Activated CD4-positive, alpha-beta T cell treated with anti-CD3 and anti-CD28 coated beads, Interleukin-2, amount 10 ng/mL, durations not matched to agents 7 days and 5 days (primary cell): ENCODE data around the gene UCK2. TPM values are rescaled to one million over a fixed set of nuclear protein-coding genes. Genes with fewer than 3 reads are reported as not detected.
A peak's percentile ranks its signal among the peaks of the same experiment; 100 is the strongest.

Source experiments
- CTCF ChIA-PET: fragments of 350-600 bp; sonication (Branson Sonifier 250); formaldehyde crosslinking; loops from one replicate; lab custom pipeline; 2021; ENCODE audit warnings: antibody characterized with exemption; lab: Charles Lee
- POLR2A ChIA-PET: fragments of 350-600 bp; sonication (Branson Sonifier 250); formaldehyde crosslinking; loops from one replicate; lab custom pipeline; 2021; ENCODE audit warnings: antibody characterized with exemption; lab: Charles Lee
- DNase-seq: peaks from one replicate; pipeline ENCODE4 v3.0.0-alpha.2; 2020
- H3K27ac Mint-ChIP-seq: one replicate; pipeline ENCODE4 v1.8.0; 2021; ENCODE audit warnings: mild to moderate bottlenecking, moderate library complexity, mixed read lengths
- H3K27me3 Mint-ChIP-seq: one replicate; pipeline ENCODE4 v1.8.0; 2021; ENCODE audit warnings: mixed read lengths
- H3K36me3 Mint-ChIP-seq: one replicate; pipeline ENCODE4 v1.8.0; 2021; ENCODE audit warnings: low read depth, mixed read lengths
- H3K4me1 Mint-ChIP-seq: one replicate; pipeline ENCODE4 v1.8.0; 2021; ENCODE audit warnings: mixed read lengths
- H3K4me3 Mint-ChIP-seq: one replicate; pipeline ENCODE4 v1.8.0; 2021; ENCODE audit warnings: mild to moderate bottlenecking, moderate library complexity, mixed read lengths
- H3K9me3 Mint-ChIP-seq: one replicate; pipeline ENCODE4 v1.8.0; 2021; ENCODE audit warnings: mixed read lengths
- total RNA-seq, 2 experiments: library from RNA; stranded (reverse); gene quantifications; one replicate each; pipeline ENCODE4 v1.2.3, GENCODE V29; 2021

The UCK2 gene
- total RNA-seq, 2 experiments from 2014 or later: 22.4 to 23.7 TPM

- Mint-ChIP-seq H3K4me3 (no peak overlapping the region), H3K4me1 (peaks cover 3% of the 10 kb centered on the region), H3K9me3 (no peaks in the 10 kb centered on the region), H3K27me3 (no peaks in the 10 kb centered on the region), H3K27ac (no peak overlapping the region), H3K36me3 (no peaks in the 10 kb centered on the region)
- no peak for DNase-seq
- ChIA-PET CTCF (interaction anchor here (1.6 kb wide), 1 partner anchor 122 kb away, joined by 5 read pairs; the partner anchor contains the start of gene TMCO1), POLR2A (no interaction called here)
Measured at GRCh38 chr1:165890684-165891083, 63.3 kb downstream of the UCK2 start.

- Mint-ChIP-seq H3K4me1 (peaks cover 3% of the 10 kb centered on the region), H3K4me3 (no peak overlapping the region), H3K9me3 (no peaks in the 10 kb centered on the region), H3K36me3 (no peaks in the 10 kb centered on the region), H3K27me3 (no peaks in the 10 kb centered on the region), H3K27ac (no peak overlapping the region)
- POLR2A ChIA-PET: no interaction called here
- no peak for DNase-seq
- CTCF ChIA-PET: interaction anchor here (0.8 kb wide), 1 partner anchor 230 kb away, joined by 4 read pairs; no protein-coding TSS in a partner anchor
Measured at GRCh38 chr1:165891111-165891860, 63.9 kb downstream of the UCK2 start.

- no peak overlapping the region for H3K27ac Mint-ChIP-seq
- H3K36me3 Mint-ChIP-seq: no peaks in the 10 kb centered on the region
- H3K4me1 Mint-ChIP-seq: peaks cover 10% of the 10 kb centered on the region
- no peaks in the 10 kb centered on the region for H3K27me3 Mint-ChIP-seq
- ChIA-PET POLR2A (no interaction called here), CTCF (no interaction called here)
- no peaks in the 10 kb centered on the region for H3K9me3 Mint-ChIP-seq
- H3K4me3 Mint-ChIP-seq: no peak overlapping the region
- DNase-seq: no peak
Measured at GRCh38 chr1:165892935-165893334, 65.5 kb downstream of the UCK2 start.

GRCh38 chr1:165893507-165893906 lies 66.1 kb downstream of the UCK2 start:
- peaks cover 10% of the 10 kb centered on the region for H3K4me1 Mint-ChIP-seq
- no peaks in the 10 kb centered on the region for H3K36me3 Mint-ChIP-seq
- no peak overlapping the region for H3K4me3 Mint-ChIP-seq
- no peaks in the 10 kb centered on the region for H3K9me3 Mint-ChIP-seq
- CTCF ChIA-PET: no interaction called here
- H3K27me3 Mint-ChIP-seq: no peaks in the 10 kb centered on the region
- POLR2A ChIA-PET: no interaction called here
- H3K27ac Mint-ChIP-seq: no peak overlapping the region
- DNase-seq: no peak

GRCh38 chr1:165894591-165894990 lies 67.2 kb downstream of the UCK2 start:
- Mint-ChIP-seq H3K4me3 (no peak overlapping the region), H3K9me3 (no peaks in the 10 kb centered on the region), H3K27ac (no peak overlapping the region), H3K4me1 (peaks cover 10% of the 10 kb centered on the region), H3K27me3 (no peaks in the 10 kb centered on the region), H3K36me3 (no peaks in the 10 kb centered on the region)
- DNase-seq: no peak
- ChIA-PET POLR2A (interaction anchor here (0.6 kb wide), 1 partner anchor 19 kb away, joined by 10 read pairs; no protein-coding TSS in a partner anchor), CTCF (no interaction called here)

GRCh38 chr1:165895451-165895871 lies 68.0 kb downstream of the UCK2 start:
- Mint-ChIP-seq H3K4me1 (peaks cover 17% of the 10 kb centered on the region), H3K36me3 (no peaks in the 10 kb centered on the region), H3K27me3 (no peaks in the 10 kb centered on the region), H3K4me3 (no peak overlapping the region), H3K9me3 (no peaks in the 10 kb centered on the region), H3K27ac (no peak overlapping the region)
- CTCF ChIA-PET: interaction anchor here (1.2 kb wide), 1 partner anchor 295 kb away, joined by 3 read pairs; no protein-coding TSS in a partner anchor
- no peak for DNase-seq
- POLR2A ChIA-PET: no interaction called here

GRCh38 chr1:165896277-165896676 lies 68.9 kb downstream of the UCK2 start:
- Mint-ChIP-seq H3K4me3 (no peak overlapping the region), H3K36me3 (no peaks in the 10 kb centered on the region), H3K27me3 (no peaks in the 10 kb centered on the region), H3K9me3 (no peaks in the 10 kb centered on the region), H3K27ac (no peak overlapping the region), H3K4me1 (peaks cover 21% of the 10 kb centered on the region)
- POLR2A ChIA-PET: no interaction called here
- CTCF ChIA-PET: interaction anchor here (1.2 to 1.7 kb wide), 3 partner anchors 10 to 295 kb away, joined by 3 to 7 read pairs (median 3); no protein-coding TSS in a partner anchor
- no peak for DNase-seq

GRCh38 chr1:165897326-165898303 lies 70.2 kb downstream of the UCK2 start:
- Mint-ChIP-seq H3K27ac (peak overlapping the region; percentile 21), H3K4me1 (peaks cover 21% of the 10 kb centered on the region), H3K36me3 (no peaks in the 10 kb centered on the region), H3K9me3 (no peaks in the 10 kb centered on the region), H3K27me3 (no peaks in the 10 kb centered on the region), H3K4me3 (no peak overlapping the region)
- no peak for DNase-seq
- ChIA-PET POLR2A (no interaction called here), CTCF (interaction anchor here (0.5 to 1.7 kb wide), 6 partner anchors 9 to 297 kb away, joined by 3 to 7 read pairs (median 3); no protein-coding TSS in a partner anchor)

- Mint-ChIP-seq H3K4me1 (peaks cover 21% of the 10 kb centered on the region), H3K4me3 (no peak overlapping the region), H3K9me3 (no peaks in the 10 kb centered on the region), H3K27me3 (no peaks in the 10 kb centered on the region), H3K36me3 (no peaks in the 10 kb centered on the region), H3K27ac (no peak overlapping the region)
- ChIA-PET POLR2A (no interaction called here), CTCF (interaction anchor here (0.5 to 1.1 kb wide), 2 partner anchors 14 to 1368 kb away, joined by 3 to 4 read pairs; no protein-coding TSS in a partner anchor)
- no peak for DNase-seq
Measured at GRCh38 chr1:165898837-165899236, 71.4 kb downstream of the UCK2 start.

GRCh38 chr1:165899461-165899941 lies 72.1 kb downstream of the UCK2 start:
- POLR2A ChIA-PET: no interaction called here
- CTCF ChIA-PET: interaction anchor here (1.1 kb wide), 2 partner anchors 15 to 297 kb away, joined by 3 to 4 read pairs; no protein-coding TSS in a partner anchor
- no peaks in the 10 kb centered on the region for H3K36me3 Mint-ChIP-seq
- H3K4me1 Mint-ChIP-seq: peaks cover 21% of the 10 kb centered on the region
- no peak overlapping the region for H3K4me3 Mint-ChIP-seq
- no peak overlapping the region for H3K27ac Mint-ChIP-seq
- no peaks in the 10 kb centered on the region for H3K9me3 Mint-ChIP-seq
- no peak for DNase-seq
- H3K27me3 Mint-ChIP-seq: no peaks in the 10 kb centered on the region

GRCh38 chr1:165900576-165901380 lies 73.4 kb downstream of the UCK2 start:
- H3K36me3 Mint-ChIP-seq: no peaks in the 10 kb centered on the region
- ChIA-PET POLR2A (no interaction called here), CTCF (interaction anchor here (0.8 to 1.3 kb wide), 4 partner anchors 11 to 299 kb away, joined by 3 read pairs; no protein-coding TSS in a partner anchor)
- H3K27ac Mint-ChIP-seq: no peak overlapping the region
- H3K27me3 Mint-ChIP-seq: no peaks in the 10 kb centered on the region
- H3K4me3 Mint-ChIP-seq: no peak overlapping the region
- no peaks in the 10 kb centered on the region for H3K9me3 Mint-ChIP-seq
- no peak for DNase-seq
- H3K4me1 Mint-ChIP-seq: peaks cover 25% of the 10 kb centered on the region

- POLR2A ChIA-PET: no interaction called here
- Mint-ChIP-seq H3K36me3 (no peaks in the 10 kb centered on the region), H3K4me1 (peaks cover 19% of the 10 kb centered on the region), H3K27ac (no peak overlapping the region), H3K4me3 (no peak overlapping the region), H3K27me3 (no peaks in the 10 kb centered on the region), H3K9me3 (no peaks in the 10 kb centered on the region)
- no peak for DNase-seq
- CTCF ChIA-PET: interaction anchor here (1.1 to 1.3 kb wide), 2 partner anchors 11 to 13 kb away, joined by 3 to 4 read pairs; no protein-coding TSS in a partner anchor
Measured at GRCh38 chr1:165902565-165902964, 75.2 kb downstream of the UCK2 start.
